PC-3 (cell line): ENCODE data around the gene HMG20A.

Experiments used
- EZH2 ChIP-seq: fragments of 300-600 bp; sonication (generic); IDR thresholded peaks from one replicate; pipeline ENCODE4 v1.6.1; 2017; ENCODE audit warnings: antibody characterized with exemption, mild to moderate bottlenecking, low read length; ENCODE audit not compliant: unreplicated experiment
- EZH2phosphoT487 ChIP-seq: fragments of 300-600 bp; sonication (generic); IDR thresholded peaks from 2 replicates; pipeline ENCODE4 v1.6.1; 2018; ENCODE audit warnings: mild to moderate bottlenecking, antibody characterized with exemption, low read length, borderline replicate concordance
- TF ChIP-seq, protein P1 (sequence below): fragments of 300-600 bp; sonication (generic); conservative IDR thresholded peaks from 2 replicates; pipeline ENCODE4 v1.5.1; 2017; ENCODE audit warnings: antibody characterized with exemption, low read depth, mild to moderate bottlenecking, low read length

- TF ChIP-seq, protein P1, sequence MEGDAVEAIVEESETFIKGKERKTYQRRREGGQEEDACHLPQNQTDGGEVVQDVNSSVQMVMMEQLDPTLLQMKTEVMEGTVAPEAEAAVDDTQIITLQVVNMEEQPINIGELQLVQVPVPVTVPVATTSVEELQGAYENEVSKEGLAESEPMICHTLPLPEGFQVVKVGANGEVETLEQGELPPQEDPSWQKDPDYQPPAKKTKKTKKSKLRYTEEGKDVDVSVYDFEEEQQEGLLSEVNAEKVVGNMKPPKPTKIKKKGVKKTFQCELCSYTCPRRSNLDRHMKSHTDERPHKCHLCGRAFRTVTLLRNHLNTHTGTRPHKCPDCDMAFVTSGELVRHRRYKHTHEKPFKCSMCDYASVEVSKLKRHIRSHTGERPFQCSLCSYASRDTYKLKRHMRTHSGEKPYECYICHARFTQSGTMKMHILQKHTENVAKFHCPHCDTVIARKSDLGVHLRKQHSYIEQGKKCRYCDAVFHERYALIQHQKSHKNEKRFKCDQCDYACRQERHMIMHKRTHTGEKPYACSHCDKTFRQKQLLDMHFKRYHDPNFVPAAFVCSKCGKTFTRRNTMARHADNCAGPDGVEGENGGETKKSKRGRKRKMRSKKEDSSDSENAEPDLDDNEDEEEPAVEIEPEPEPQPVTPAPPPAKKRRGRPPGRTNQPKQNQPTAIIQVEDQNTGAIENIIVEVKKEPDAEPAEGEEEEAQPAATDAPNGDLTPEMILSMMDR = no peak
- TF ChIP-seq EZH2 (no peak), EZH2phosphoT487 (no peak)
These were observed 36.7 kb downstream of the HMG20A start for GRCh38 chr15:77457191-77457904.
